Pancreas (tissue), 10 donors: ENCODE measurements around the gene CXorf38. TPM values are rescaled to one million over a fixed set of nuclear protein-coding genes. Genes with fewer than 3 reads are reported as not detected.

Experiments used
- ATAC-seq, 4 donors: fragments of 200-7000 bp; cut with Tn5 transposase; one replicate each; pipeline versions ENCODE4 v1.8.0 to v1.9.1; 2020; ENCODE audit warnings: mild to moderate bottlenecking in 4 of 4, moderate library complexity in 4 of 4
- DNase-seq, 6 donors: peaks; one replicate each; pipeline ENCODE4 v3.0.0-alpha.2; 2020
- FAIRE-seq: peaks from 2 replicates; lab custom pipeline; 2012; peaks lifted over from hg19 to GRCh38; lab: Jason Lieb, UNC
- H3K27ac ChIP-seq, 4 donors: fragments of 200-600 bp; sonication (generic); 1 replicate in 3 of 4; 2 replicates in 1 of 4; pipeline versions ENCODE4 v1.5.0 to v1.8.0; 2020
- H3K27me3 ChIP-seq, 4 donors: fragments of 200-600 bp; one replicate each; pipeline ENCODE4 v1.8.0; 2021
- H3K36me3 ChIP-seq, 3 donors: fragments of 200-600 bp; sonication (generic) in 1 of 3; one replicate each; pipeline versions ENCODE4 v1.5.0 to v1.8.0; 2020 to 2021
- H3K4me1 ChIP-seq, 3 donors: fragments of 200-600 bp; one replicate each; pipeline ENCODE4 v1.8.0; 2021
- H3K4me3 ChIP-seq, 4 donors: fragments of 200-600 bp; sonication (generic) in 2 of 4; one replicate each; pipeline versions ENCODE4 v1.5.0 to v1.8.0; 2020 to 2021
- H3K9me3 ChIP-seq, 4 donors: fragments of 200-600 bp; one replicate each; pipeline ENCODE4 v1.8.0; 2021
- CTCF ChIP-seq, 4 donors: fragments of 200-600 bp; sonication (generic) in 3 of 4; IDR thresholded peaks; one replicate each; pipeline versions ENCODE4 v1.5.0 to v1.8.0; 2021; ENCODE audit warnings: antibody characterized with exemption in 4 of 4
- WGBS, 2 donors: extraction: QIAGEN DNeasy Blood & Tissue Kit; methylation state at CpG; one replicate each; pipeline ENCODE4 v1.1.7; 2013; 5-methylcytosine and 5-hydroxymethylcytosine counted together
- intact Hi-C, 3 donors: fragments of 100-400 bp; cut with DNase I; formaldehyde crosslinking; loops; one replicate each; pipeline versions ENCODE4 v1.11.1 to v1.14.2; 2022
- polyA plus RNA-seq, 2 donors: library from polyadenylated mRNA; stranded (reverse); fragments of 200-250 nt; gene quantifications; one replicate each; pipeline ENCODE4 v1.2.3, GENCODE V29; 2013
- total RNA-seq, 6 donors: library from RNA; stranded (reverse); fragmentation: NEBNext Ultra II Directional in 4 of 6; extraction: Animal tissue kit (Norgen Biotek cat#: 25700) in 4 of 6; gene quantifications; one replicate each; pipeline versions ENCODE4 v1.2.1 to v1.2.4, GENCODE V29; 2021 to 2023
- donor health status: healthy with polysubstance abuse.
- donor health status: DM: no; HTN: no; CAD: no; lungs with moderate emphysema.
- donor health status: DM: no; HTN: no; CAD: no.
- donor health status: control.
- donor health status: control.
- donor health status: Bipolar disorder and iron deficiency.
- donor health status: DM: yes; HTN: yes; CAD: no.
- donor health status: DM: no; HTN: no; CAD: no.
- donor health status: DM: no; HTN: no; CAD: no.
- donor health status: DM: yes; HTN: yes; CAD: no.

Gene CXorf38
- total and polyA plus RNA-seq, 8 donors = 3.6 to 7.5 (median 4.8) TPM

- TF ChIP-seq CTCF (IDR thresholded peaks at IDR 0.05) = peak; percentile 49 to 85 (median 68)
- no peak overlapping the region for H3K27ac ChIP-seq
- DNase-seq = peak in 5 of 6 donors; percentile 43 to 78 (median 66)
- peak in 2 of 4 donors; percentile 48 to 53 for ATAC-seq
- H3K27me3 ChIP-seq = no peaks in the 10 kb centered on the region
- WGBS, 2 donors = 1% methylated on average over 3 of the region's 3 CpGs
- peaks cover 0 to 13% (median 0%) of the 10 kb centered on the region in 3 donors for H3K36me3 ChIP-seq
- peak; percentile 96 for FAIRE-seq
- H3K4me1 ChIP-seq = no peaks in the 10 kb centered on the region
- H3K4me3 ChIP-seq = no peak overlapping the region
- intact Hi-C loops = loop anchor here in 1 of 3 donors (5.0 kb wide), 1 partner anchor 141 kb away; no protein-coding TSS in a partner anchor
- no peaks in the 10 kb centered on the region for H3K9me3 ChIP-seq
Observed at GRCh38 chrX:40651620-40652223, 4.4 kb upstream of the CXorf38 start.

- no peaks in the 10 kb centered on the region for H3K27me3 ChIP-seq
- DNase-seq = peak; percentile 44 to 85 (median 62)
- H3K36me3 ChIP-seq = no peaks in the 10 kb centered on the region
- FAIRE-seq = no peak
- intact Hi-C loops = no loop called here
- TF ChIP-seq CTCF (IDR thresholded peaks at IDR 0.05) = no peak
- WGBS, 2 donors = 1 to 7% methylated on average over 31 to 32 of the region's 33 CpGs
- H3K9me3 ChIP-seq = no peaks in the 10 kb centered on the region
- ATAC-seq = peak; percentile 65 to 73 (median 66)
- peak overlapping the region; percentile 58 to 93 (median 78) for H3K4me3 ChIP-seq
- peak overlapping the region; percentile 26 to 72 (median 46) for H3K27ac ChIP-seq
- peaks cover 0 to 11% (median 4%) of the 10 kb centered on the region in 3 donors for H3K4me1 ChIP-seq
Observed at GRCh38 chrX:40646489-40647306, 663 bp downstream of the CXorf38 start.

- intact Hi-C loops = no loop called here
- H3K9me3 ChIP-seq = no peaks in the 10 kb centered on the region
- FAIRE-seq = no peak
- 10 to 46% methylated on average over 4 of the region's 4 CpGs for WGBS, 2 donors
- H3K4me3 ChIP-seq = peak overlapping the region in 1 of 4 donors; percentile 22
- ATAC-seq = peak in 3 of 4 donors; percentile 21 to 56 (median 54)
- H3K36me3 ChIP-seq = no peaks in the 10 kb centered on the region
- peaks cover 0 to 11% (median 4%) of the 10 kb centered on the region in 3 donors for H3K4me1 ChIP-seq
- no peaks in the 10 kb centered on the region for H3K27me3 ChIP-seq
- H3K27ac ChIP-seq = peak overlapping the region in 2 of 4 donors; percentile 61 to 64
- peak in 4 of 6 donors; percentile 28 to 48 (median 38) for DNase-seq
- TF ChIP-seq CTCF (IDR thresholded peaks at IDR 0.05) = no peak
Observed at GRCh38 chrX:40644821-40645358, 2.5 kb downstream of the CXorf38 start.

- FAIRE-seq (peak; percentile 80), ATAC-seq (peak in 2 of 4 donors; percentile 8 to 36), DNase-seq (no peak)
- peak overlapping the region in 2 of 4 donors; percentile 61 to 64 for H3K27ac ChIP-seq
- 54 to 70% methylated on average over 5 of the region's 5 CpGs for whole genome bisulfite sequencing, 2 donors
- no peaks in the 10 kb centered on the region for H3K36me3 ChIP-seq
- no peak for TF ChIP-seq CTCF (IDR thresholded peaks at IDR 0.05)
- intact Hi-C loops = no loop called here
- H3K27me3 ChIP-seq = peaks cover 0 to 4% (median 0%) of the 10 kb centered on the region in 4 donors
- H3K4me1 ChIP-seq = peaks cover 0 to 11% (median 4%) of the 10 kb centered on the region in 3 donors
- H3K4me3 ChIP-seq = no peak overlapping the region
- no peaks in the 10 kb centered on the region for H3K9me3 ChIP-seq
Observed at GRCh38 chrX:40644176-40644575, 3.2 kb downstream of the CXorf38 start.
